ENCODE data around the gene SCAI. TPM values are rescaled to one million over a fixed set of nuclear protein-coding genes. Genes with fewer than 3 reads are reported as not detected.

SCAI gene
- total RNA-seq, 2 donors from 2014 or later: 6.7 to 7.6 TPM

DNA sequence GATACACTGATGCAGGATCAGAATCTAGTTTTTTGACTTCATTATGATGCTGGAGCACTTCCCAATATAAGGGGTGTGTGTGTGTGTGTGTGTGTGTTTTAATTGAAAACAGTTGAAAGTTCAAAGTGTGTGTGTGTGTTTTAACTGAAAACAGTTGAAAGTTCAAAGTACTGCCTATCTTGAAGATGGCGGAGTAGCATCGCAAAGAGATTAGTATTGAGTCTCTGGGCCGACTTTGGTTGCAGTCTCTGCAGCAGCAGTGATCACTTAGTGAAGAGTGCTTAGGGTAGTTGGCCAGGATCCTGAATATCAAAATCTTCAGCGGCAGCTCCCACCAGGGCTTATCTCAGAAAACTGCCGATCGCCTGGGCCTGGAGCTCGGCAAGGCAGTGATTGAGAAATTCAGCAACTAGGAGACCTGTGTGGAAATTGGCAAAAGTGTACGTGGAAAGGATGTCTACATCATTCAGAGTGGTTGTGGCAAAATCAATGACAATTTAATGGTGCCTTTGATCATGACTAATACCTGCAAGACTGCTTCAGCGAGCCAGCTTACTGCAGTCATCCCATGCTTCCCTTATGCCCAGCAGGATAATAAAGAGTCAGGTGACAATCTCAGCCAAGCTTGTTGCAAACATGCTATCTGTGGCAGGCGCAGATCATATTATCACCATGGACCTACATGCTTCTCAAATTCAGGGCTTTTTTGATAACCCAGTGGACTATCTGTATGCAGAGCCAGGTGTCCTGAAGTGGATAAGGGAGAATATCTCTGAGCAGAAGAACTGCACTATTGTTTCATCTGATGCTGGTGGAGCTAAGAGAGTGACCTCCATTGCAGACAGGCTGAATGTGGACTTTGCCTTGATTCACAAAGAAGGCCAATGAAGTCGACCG, 7.3 kb upstream of the SCAI start:
- intact Hi-C loops (cut with DNase I): no loop called here
- Histone ChIP-seq H3K4me3 (no peak overlapping the region), H3K36me3 (replicated peaks in 1 of 2; ENCODE audit: insufficient read depth in 1 of 2, low read depth in 2 of 2) (peaks cover 0 to 22% of the 10 kb centered on the region in 2 donors), H3K27me3 (no peaks in the 10 kb centered on the region), H3K27ac (no peak overlapping the region), H3K4me1 (no peaks in the 10 kb centered on the region), H3K9me3 (no peaks in the 10 kb centered on the region)
- ATAC-seq (no peak), DNase-seq (no peak)
- WGBS, 2 donors: 74 to 78% methylated on average over 12 of the region's 12 CpGs
- no peak for TF ChIP-seq CTCF (IDR thresholded peaks at IDR 0.05)
- TF ChIP-seq POLR2A (IDR thresholded peaks at IDR 0.05): no peak

DNA sequence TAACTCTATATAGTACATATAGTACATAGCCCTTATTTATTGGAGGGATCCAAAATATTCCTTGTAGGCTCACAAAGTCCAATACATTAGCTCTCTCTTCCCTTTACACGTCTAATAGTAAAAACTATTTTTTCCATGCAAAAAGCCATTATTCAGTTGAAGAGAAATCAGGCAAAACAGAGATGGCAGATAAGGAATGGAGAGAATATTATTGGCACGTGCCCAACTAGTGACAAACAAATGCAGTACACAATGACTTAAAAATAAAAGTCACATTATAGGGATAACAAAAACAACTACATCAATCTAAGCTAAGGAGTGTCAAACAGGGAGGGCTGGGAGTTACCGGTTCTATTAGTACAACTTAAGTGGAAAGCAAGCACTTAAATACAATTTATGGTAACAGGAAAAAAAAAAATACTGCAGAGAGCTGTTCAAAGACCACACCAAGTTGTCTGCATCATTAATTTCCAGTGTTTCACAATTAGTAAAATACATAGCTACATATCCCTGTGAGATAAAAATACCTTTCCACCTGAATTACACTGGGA, 4.1 kb upstream of the SCAI start:
- 66% methylated on average over 3 of the region's 3 CpGs for WGBS, 2 donors
- Histone ChIP-seq H3K27ac (no peak overlapping the region), H3K36me3 (replicated peaks in 1 of 2; ENCODE audit: insufficient read depth in 1 of 2, low read depth in 2 of 2) (peaks cover 0 to 12% of the 10 kb centered on the region in 2 donors), H3K9me3 (no peaks in the 10 kb centered on the region), H3K4me1 (peaks cover 6% of the 10 kb centered on the region), H3K27me3 (no peaks in the 10 kb centered on the region), H3K4me3 (no peak overlapping the region)
- ATAC-seq (no peak), DNase-seq (no peak)
- intact Hi-C loops (cut with DNase I): loop anchor here (10.0 kb wide), 1 partner anchor 293 kb away; the partner anchor contains the start of gene WDR38
- no peak for TF ChIP-seq POLR2A (IDR thresholded peaks at IDR 0.05)
- TF ChIP-seq CTCF (IDR thresholded peaks at IDR 0.05): no peak

DNA sequence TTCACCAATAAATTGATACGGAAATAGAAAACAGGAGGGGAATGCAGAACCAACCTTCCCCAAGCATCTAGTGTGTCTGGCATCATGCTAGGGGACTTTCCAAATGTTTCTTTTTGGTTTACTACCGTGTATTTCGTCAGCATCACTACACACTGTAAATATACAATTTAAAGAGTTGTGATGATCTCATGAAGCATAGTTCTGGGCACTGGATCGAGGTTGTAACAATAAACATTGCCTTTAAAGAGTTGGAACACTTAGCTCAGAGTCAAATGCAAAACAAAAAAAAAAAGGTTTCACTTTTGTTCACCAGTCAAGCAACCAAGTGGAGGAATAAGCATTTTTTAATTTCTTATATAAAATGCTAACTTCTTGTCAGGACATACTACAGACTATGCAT, 2.9 kb upstream of the SCAI start:
- Histone ChIP-seq H3K36me3 (replicated peaks in 1 of 2; ENCODE audit: insufficient read depth in 1 of 2, low read depth in 2 of 2) (peaks cover 0 to 7% of the 10 kb centered on the region in 2 donors), H3K27ac (no peak overlapping the region), H3K9me3 (no peaks in the 10 kb centered on the region), H3K4me1 (peaks cover 6% of the 10 kb centered on the region), H3K27me3 (no peaks in the 10 kb centered on the region), H3K4me3 (no peak overlapping the region)
- DNase-seq (no peak), ATAC-seq (no peak)
- 63 to 68% methylated on average over 4 of the region's 4 CpGs for WGBS, 2 donors
- intact Hi-C loops (cut with DNase I): loop anchor here (10.0 kb wide), 1 partner anchor 291 kb away; the partner anchor contains the start of gene WDR38
- TF ChIP-seq POLR2A (IDR thresholded peaks at IDR 0.05) (no peak), CTCF (IDR thresholded peaks at IDR 0.05) (no peak)

GRCh38 chr9:125145425-125145824, 2.1 kb upstream of the SCAI start:
- no peak for DNase-seq
- peaks cover 6% of the 10 kb centered on the region for H3K4me1 ChIP-seq
- WGBS, 2 donors: 71 to 73% methylated on average over 4 of the region's 4 CpGs
- TF ChIP-seq CTCF (IDR thresholded peaks at IDR 0.05) (no peak), POLR2A (IDR thresholded peaks at IDR 0.05) (no peak)
- H3K27me3 ChIP-seq: no peaks in the 10 kb centered on the region
- H3K9me3 ChIP-seq: no peaks in the 10 kb centered on the region
- peaks cover 0 to 4% of the 10 kb centered on the region in 2 donors for H3K36me3 ChIP-seq (replicated peaks in 1 of 2; ENCODE audit: insufficient read depth in 1 of 2, low read depth in 2 of 2)
- no peak for ATAC-seq
- no peak overlapping the region for H3K27ac ChIP-seq
- intact Hi-C loops (cut with DNase I): loop anchor here (10.0 kb wide), 1 partner anchor 291 kb away; the partner anchor contains the start of gene WDR38
- H3K4me3 ChIP-seq: no peak overlapping the region
